ENCODE measurements around the gene FAAP100. TPM values are rescaled to one million over a fixed set of nuclear protein-coding genes. Genes with fewer than 3 reads are reported as not detected.

The FAAP100 gene
- total RNA-seq, 4 donors from 2014 or later = 20.1 to 41.7 (median 26.7) TPM

- H3K27ac ChIP-seq = no peak overlapping the region
- peaks cover 2 to 87% (median 23%) of the 10 kb centered on the region in 3 donors for H3K36me3 ChIP-seq
- H3K4me3 ChIP-seq = no peak overlapping the region
- H3K9me3 ChIP-seq = no peaks in the 10 kb centered on the region
- no peak for DNase-seq (ENCODE audit: low spot score in 2 of 2)
- TF ChIP-seq CTCF (IDR thresholded peaks at IDR 0.05) (no peak), POLR2A (IDR thresholded peaks at IDR 0.05) (no peak), EP300 (IDR thresholded peaks at IDR 0.05) (no peak)
- H3K4me1 ChIP-seq = peaks cover 0 to 17% (median 7%) of the 10 kb centered on the region in 4 donors
- WGBS, 2 donors = 86 to 88% methylated on average over 24 to 35 of the region's 36 CpGs
- H3K27me3 ChIP-seq = no peaks in the 10 kb centered on the region
These were observed 5.1 kb downstream of the FAAP100 start for GRCh38 chr17:81546906-81547613.

DNA sequence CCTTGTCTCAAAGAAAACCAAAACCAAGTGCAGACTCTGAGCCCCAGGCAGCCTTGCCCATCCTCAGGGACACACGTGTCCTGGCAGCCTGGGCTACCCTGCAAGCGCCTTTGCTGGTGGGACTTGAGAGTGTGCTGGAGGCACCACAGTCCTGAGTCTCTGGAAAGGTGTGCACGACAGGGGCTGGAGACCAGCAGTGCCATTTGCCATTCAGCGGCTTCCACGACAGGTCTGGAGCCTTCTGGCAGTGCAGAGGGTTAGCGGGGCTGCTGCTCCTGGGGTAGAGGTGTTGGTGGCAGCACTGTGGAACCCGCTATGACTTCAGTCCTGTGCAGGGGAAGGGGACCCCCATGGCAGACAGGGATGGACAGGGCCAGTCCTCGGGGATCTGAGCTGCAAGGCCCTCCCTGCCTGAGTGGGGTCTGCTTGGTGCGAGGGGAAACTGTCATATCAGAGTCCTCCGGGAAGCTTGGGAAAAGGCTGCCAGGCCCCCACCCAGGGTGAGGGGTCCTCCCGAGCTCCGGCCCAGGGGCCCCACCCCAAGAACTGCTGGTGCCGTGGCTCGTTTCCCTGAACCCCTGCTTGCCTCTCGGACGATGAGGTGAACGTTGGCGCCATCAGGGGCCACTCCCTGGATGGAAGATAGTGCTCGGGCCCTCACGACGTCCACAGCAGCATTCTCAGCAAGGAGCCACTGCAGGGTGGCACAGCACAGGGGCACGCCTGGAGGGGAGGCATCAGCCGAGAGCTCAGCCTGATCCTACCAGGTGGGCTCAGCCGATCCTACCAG is 6.8 kb downstream of the FAAP100 start:
- Histone ChIP-seq H3K36me3 (peaks cover 4 to 95% (median 29%) of the 10 kb centered on the region in 3 donors), H3K9me3 (no peaks in the 10 kb centered on the region), H3K4me3 (no peak overlapping the region), H3K4me1 (peaks cover 0 to 4% (median 0%) of the 10 kb centered on the region in 4 donors), H3K27me3 (no peaks in the 10 kb centered on the region), H3K27ac (no peak overlapping the region)
- 85 to 91% methylated on average over 20 of the region's 24 CpGs for WGBS, 2 donors
- TF ChIP-seq POLR2A (IDR thresholded peaks at IDR 0.05) (no peak), CTCF (IDR thresholded peaks at IDR 0.05) (no peak), EP300 (IDR thresholded peaks at IDR 0.05) (no peak)
- no peak for DNase-seq (ENCODE audit: low spot score in 2 of 2)

- H3K36me3 ChIP-seq = peaks cover 4 to 95% (median 29%) of the 10 kb centered on the region in 3 donors
- no peaks in the 10 kb centered on the region for H3K4me1 ChIP-seq
These were observed 7.7 kb downstream of the FAAP100 start for GRCh38 chr17:81544281-81544974.

GRCh38 chr17:81543756-81544155 is 8.4 kb downstream of the FAAP100 start:
- Histone ChIP-seq H3K27me3 (no peaks in the 10 kb centered on the region), H3K36me3 (peaks cover 4 to 97% (median 29%) of the 10 kb centered on the region in 3 donors), H3K9me3 (no peaks in the 10 kb centered on the region), H3K27ac (no peak overlapping the region), H3K4me3 (no peak overlapping the region), H3K4me1 (no peaks in the 10 kb centered on the region)
- TF ChIP-seq CTCF (IDR thresholded peaks at IDR 0.05) = no peak
- TF ChIP-seq EP300 (IDR thresholded peaks at IDR 0.05) = no peak
- TF ChIP-seq POLR2A (IDR thresholded peaks at IDR 0.05) = no peak
- DNase-seq (ENCODE audit: low spot score in 2 of 2) = no peak
- WGBS, 2 donors = 96 to 99% methylated on average over 12 to 14 of the region's 15 CpGs

More at GRCh38 chr17:81544281-81544974, 7.7 kb downstream of the FAAP100 start:
- Histone ChIP-seq H3K27ac (no peak overlapping the region), H3K4me3 (no peak overlapping the region), H3K27me3 (no peaks in the 10 kb centered on the region), H3K9me3 (no peaks in the 10 kb centered on the region)
- no peak for DNase-seq (ENCODE audit: low spot score in 2 of 2)
- TF ChIP-seq CTCF (IDR thresholded peaks at IDR 0.05) (no peak), EP300 (IDR thresholded peaks at IDR 0.05) (no peak), POLR2A (IDR thresholded peaks at IDR 0.05) (no peak)
- 87 to 88% methylated on average over 16 of the region's 16 CpGs for WGBS, 2 donors

Data from tibial nerve (tissue), 4 donors.